Urinary bladder (tissue), 4 donors: Measurements from ENCODE around the gene SHISA6. TPM values are rescaled to one million over a fixed set of nuclear protein-coding genes. Genes with fewer than 3 reads are reported as not detected.
A peak's percentile ranks its signal among the peaks of the same experiment; 100 is the strongest.

ENCODE experiments used
- DNase-seq: peaks from one replicate; pipeline ENCODE4 v3.0.0-alpha.2; 2015; ENCODE audit errors: extremely low spot score
- H3K27ac ChIP-seq: one replicate; pipeline ENCODE4 v1.5.1; 2013; ENCODE audit warnings: low read depth, mild to moderate bottlenecking, moderate library complexity
- H3K36me3 ChIP-seq: one replicate; pipeline ENCODE4 v1.6.1; 2013; ENCODE audit warnings: mild to moderate bottlenecking, moderate library complexity; ENCODE audit not compliant: insufficient read depth
- H3K4me1 ChIP-seq: one replicate; pipeline ENCODE4 v1.6.1; 2013; ENCODE audit warnings: mild to moderate bottlenecking, moderate library complexity; ENCODE audit not compliant: insufficient read depth
- H3K4me3 ChIP-seq: one replicate; pipeline ENCODE4 v1.5.1; 2013; ENCODE audit warnings: low read depth, low read length
- WGBS: extraction: QIAGEN DNeasy Blood & Tissue Kit; methylation state at CpG from one replicate; pipeline ENCODE4 v1.1.7; 2013; 5-methylcytosine and 5-hydroxymethylcytosine counted together
- polyA plus RNA-seq: library from polyadenylated mRNA; stranded (reverse); fragments of 200-250 nt; gene quantifications from one replicate; pipeline ENCODE4 v1.2.3, GENCODE V29; 2013
- total RNA-seq: library from RNA; depleted of rRNA; stranded (reverse); fragments of >200 nt; gene quantifications from one replicate; pipeline ENCODE4 v1.2.3, GENCODE V29; 2014
- donor health status: healthy with polysubstance abuse.
- donor health status: healthy.

SHISA6 gene
- total and polyA plus RNA-seq, 2 donors, result 3.3 to 4.4 TPM

- Histone ChIP-seq H3K27ac (no peak overlapping the region), H3K36me3 (no peaks in the 10 kb centered on the region), H3K4me1 (no peaks in the 10 kb centered on the region), H3K4me3 (no peak overlapping the region)
- 96% methylated on average over 10 of the region's 10 CpGs for WGBS
- no peak for DNase-seq
These were observed 317.7 kb downstream of the SHISA6 start for GRCh38 chr17:11558681-11559234.

- Histone ChIP-seq H3K27ac (no peak overlapping the region), H3K4me3 (no peak overlapping the region), H3K36me3 (no peaks in the 10 kb centered on the region), H3K4me1 (no peaks in the 10 kb centered on the region)
- 87% methylated on average over 7 of the region's 7 CpGs for WGBS
- DNase-seq, result no peak
These were observed 318.6 kb downstream of the SHISA6 start for GRCh38 chr17:11559601-11560000.

GRCh38 chr17:11561281-11561680 is 320.3 kb downstream of the SHISA6 start:
- H3K27ac ChIP-seq, result no peak overlapping the region
- no peaks in the 10 kb centered on the region for H3K36me3 ChIP-seq
- 89% methylated on average over 1 of the region's 1 CpG for WGBS
- H3K4me1 ChIP-seq, result no peaks in the 10 kb centered on the region
- H3K4me3 ChIP-seq, result no peak overlapping the region
- no peak for DNase-seq

GRCh38 chr17:11561702-11562101 is 320.7 kb downstream of the SHISA6 start:
- no peak for DNase-seq
- Histone ChIP-seq H3K36me3 (no peaks in the 10 kb centered on the region), H3K4me3 (no peak overlapping the region), H3K4me1 (no peaks in the 10 kb centered on the region), H3K27ac (no peak overlapping the region)
- WGBS, result 89% methylated on average over 2 of the region's 2 CpGs

- Histone ChIP-seq H3K4me3 (no peak overlapping the region), H3K27ac (no peak overlapping the region), H3K4me1 (no peaks in the 10 kb centered on the region), H3K36me3 (no peaks in the 10 kb centered on the region)
- no peak for DNase-seq
- WGBS, result 38% methylated on average over 3 of the region's 3 CpGs
These were observed 323.8 kb downstream of the SHISA6 start for GRCh38 chr17:11564589-11565380.

- WGBS, result 71% methylated on average over 4 of the region's 4 CpGs
- no peaks in the 10 kb centered on the region for H3K36me3 ChIP-seq
- no peak overlapping the region for H3K4me3 ChIP-seq
- no peaks in the 10 kb centered on the region for H3K4me1 ChIP-seq
- no peak for DNase-seq
- H3K27ac ChIP-seq, result no peak overlapping the region
These were observed 324.6 kb downstream of the SHISA6 start for GRCh38 chr17:11565591-11565990.

- WGBS, result 59% methylated on average over 3 of the region's 3 CpGs
- no peak for DNase-seq
- Histone ChIP-seq H3K4me3 (no peak overlapping the region), H3K27ac (no peak overlapping the region), H3K4me1 (no peaks in the 10 kb centered on the region), H3K36me3 (no peaks in the 10 kb centered on the region)
These were observed 338.0 kb downstream of the SHISA6 start for GRCh38 chr17:11578998-11579397.

GRCh38 chr17:11580677-11581076 is 339.7 kb downstream of the SHISA6 start:
- no peak overlapping the region for H3K4me3 ChIP-seq
- H3K27ac ChIP-seq, result no peak overlapping the region
- H3K36me3 ChIP-seq, result no peaks in the 10 kb centered on the region
- DNase-seq, result no peak
- H3K4me1 ChIP-seq, result no peaks in the 10 kb centered on the region
- 90% methylated on average over 3 of the region's 3 CpGs for WGBS

- 95% methylated on average over 5 of the region's 5 CpGs for WGBS
- Histone ChIP-seq H3K4me3 (no peak overlapping the region), H3K36me3 (no peaks in the 10 kb centered on the region), H3K4me1 (no peaks in the 10 kb centered on the region), H3K27ac (no peak overlapping the region)
- DNase-seq, result no peak
These were observed 341.2 kb downstream of the SHISA6 start for GRCh38 chr17:11582217-11582616.

- DNase-seq, result no peak
- no peak overlapping the region for H3K27ac ChIP-seq
- no peaks in the 10 kb centered on the region for H3K36me3 ChIP-seq
- H3K4me3 ChIP-seq, result no peak overlapping the region
- no peaks in the 10 kb centered on the region for H3K4me1 ChIP-seq
- WGBS, result 88% methylated on average over 9 of the region's 9 CpGs
These were observed 342.4 kb downstream of the SHISA6 start for GRCh38 chr17:11583306-11583992.

GRCh38 chr17:11589716-11590115 is 348.7 kb downstream of the SHISA6 start:
- Histone ChIP-seq H3K36me3 (no peaks in the 10 kb centered on the region), H3K27ac (no peak overlapping the region), H3K4me3 (no peak overlapping the region), H3K4me1 (no peaks in the 10 kb centered on the region)
- no peak for DNase-seq
- WGBS, result 44% methylated on average over 3 of the region's 3 CpGs

GRCh38 chr17:11598274-11599221 is 357.5 kb downstream of the SHISA6 start, which contains the start of gene DNAH9:
TSS of gene DNAH9 (plus strand) at chr17:11598470. CDS start at chr17:11598499, 29 bp downstream.
- Histone ChIP-seq H3K36me3 (no peaks in the 10 kb centered on the region), H3K27ac (peak within 1 kb of the TSS; percentile 42), H3K4me3 (peak within 1 kb of the TSS; percentile 64), H3K4me1 (no peaks in the 10 kb centered on the region)
- WGBS, result under 1% methylated on average over 84 of the region's 84 CpGs
- DNase-seq, result peak; percentile 92

GRCh38 chr17:11601661-11602060 is 360.6 kb downstream of the SHISA6 start:
- no peaks in the 10 kb centered on the region for H3K36me3 ChIP-seq
- H3K27ac ChIP-seq, result no peak overlapping the region
- H3K4me1 ChIP-seq, result no peaks in the 10 kb centered on the region
- no peak overlapping the region for H3K4me3 ChIP-seq
- 85% methylated on average over 5 of the region's 5 CpGs for WGBS
- DNase-seq, result no peak
